Panc1 (cell line): ENCODE measurements around the gene LPP. TPM values are rescaled to one million over a fixed set of nuclear protein-coding genes. Genes with fewer than 3 reads are reported as not detected.

Experiments used
- ATAC-seq: fragments of 200-7000 bp; cut with Tn5 transposase; 2 replicates; pipeline ENCODE4 v1.9.1; 2020; ENCODE audit warnings: mild to moderate bottlenecking, moderate library complexity
- BruUV-seq: library from RNA; stranded (reverse); fragments of 400-500 nt; replicated peaks from 2 replicates; lab custom pipeline; 2021; lab: Mats Ljungman, UMichigan
- CTCF ChIA-PET: fragments of 300-600 bp; sonication (Branson Sonifier 250); formaldehyde crosslinking; loops from one replicate; lab custom pipeline; 2022; ENCODE audit warnings: antibody characterized with exemption; lab: Charles Lee
- POLR2A ChIA-PET: fragments of 300-600 bp; sonication (Branson Sonifier 250); formaldehyde crosslinking; loops from one replicate; lab custom pipeline; 2022; ENCODE audit warnings: antibody characterized with exemption; lab: Charles Lee
- DNase-seq: peaks from one replicate; pipeline ENCODE4 v3.0.0-alpha.2; 2010; ENCODE audit warnings: low read depth, low spot score
- H3K27ac ChIP-seq: 2 replicates; pipeline ENCODE4 v1.5.1; 2011; ENCODE audit warnings: mild to moderate bottlenecking, low read length, inconsistent platforms
- H3K27me3 ChIP-seq: fragments of 200-500 bp; sonication (Bioruptor generic); 2 replicates; pipeline ENCODE4 v1.6.0; 2014; ENCODE audit warnings: low read length, inconsistent platforms; ENCODE audit not compliant: control insufficient read depth, insufficient read depth
- H3K36me3 ChIP-seq: fragments of 200-500 bp; sonication (Bioruptor generic); 2 replicates; pipeline ENCODE4 v1.5.1; 2014; ENCODE audit warnings: inconsistent platforms, mild to moderate bottlenecking, low read length, moderate library complexity; ENCODE audit not compliant: control insufficient read depth, insufficient read depth
- H3K4me1 ChIP-seq: 2 replicates; pipeline ENCODE4 v1.5.1; 2011; ENCODE audit warnings: inconsistent platforms, mild to moderate bottlenecking, low read length, moderate library complexity; ENCODE audit not compliant: control insufficient read depth, insufficient read depth
- H3K4me3 ChIP-seq, 2 experiments: 2 replicates each; pipeline ENCODE4 v1.5.1; 2011 to 2012; ENCODE audit warnings: low read depth in 2 of 2, low read length in 2 of 2, mild to moderate bottlenecking in 2 of 2, inconsistent platforms in 1 of 2, moderate library complexity in 1 of 2
- H3K9me3 ChIP-seq: fragments of 200-500 bp; sonication (Bioruptor generic); 2 replicates; pipeline ENCODE4 v1.5.1; 2014; ENCODE audit warnings: low read depth, mild to moderate bottlenecking, inconsistent platforms, low read length, moderate library complexity; ENCODE audit not compliant: control insufficient read depth, insufficient read depth
- CTCF ChIP-seq: fragments of 450-650 bp; IDR thresholded peaks from 2 replicates; pipeline ENCODE4 v1.5.1; 2017; ENCODE audit warnings: mild to moderate bottlenecking
- POLR2AphosphoS5 ChIP-seq: IDR thresholded peaks from 2 replicates; pipeline ENCODE4 v1.6.1; 2012; ENCODE audit warnings: mild to moderate bottlenecking, low read depth, low read length, moderate library complexity
- REST ChIP-seq, 2 experiments: IDR thresholded peaks; 2 replicates each; pipeline ENCODE4 v1.6.1; 2011 to 2012; ENCODE audit warnings: low read depth in 2 of 2, control low read depth in 1 of 2, low read length in 1 of 2, mild to moderate bottlenecking in 1 of 2, moderate library complexity in 1 of 2; ENCODE audit not compliant: insufficient read depth in 1 of 2
- SIN3A ChIP-seq: IDR thresholded peaks from 2 replicates; pipeline ENCODE4 v1.6.1; 2012; ENCODE audit warnings: low read depth, mild to moderate bottlenecking, low read length, moderate library complexity, borderline replicate concordance; ENCODE audit not compliant: insufficient read depth
- TCF7L2 ChIP-seq: IDR thresholded peaks from 2 replicates; pipeline ENCODE4 v1.6.1; 2011; ENCODE audit warnings: mild to moderate bottlenecking, low read depth, low read length, inconsistent platforms
- in situ Hi-C: cut with HindIII; loops from 2 replicates; pipeline ENCODE4 v1.10.0; 2016; ENCODE audit warnings: low sequenced_read_pairs, low pct_unique_long_range_greater_than_20kb
- intact Hi-C: fragments of 100-400 bp; cut with micrococcal nuclease; formaldehyde crosslinking; loops from one replicate; pipeline ENCODE4 v1.10.0; 2022; ENCODE audit not compliant: unreplicated experiment
- total RNA-seq: library from RNA; stranded (reverse); gene quantifications from one replicate; pipeline ENCODE4 v1.2.1, GENCODE V29; 2021; ENCODE audit not compliant: unreplicated experiment

LPP gene
- total RNA-seq, 1 experiment from 2014 or later, result 90.0 TPM

- Histone ChIP-seq H3K4me3 (no peak overlapping the region), H3K27ac (no peak overlapping the region), H3K4me1 (0 out of 2 replicates have a peak, but pooled peaks cover 2% of the 10 kb centered on the region), H3K9me3 (no peaks in the 10 kb centered on the region), H3K27me3 (no peaks in the 10 kb centered on the region), H3K36me3 (no peaks in the 10 kb centered on the region)
- DNase-seq (no peak), ATAC-seq (no peak)
- in situ Hi-C loops (no loop called here), intact Hi-C loops (no loop called here)
- TF ChIP-seq CTCF, result no peak
- no peak for TF ChIP-seq POLR2AphosphoS5
- TF ChIP-seq SIN3A, result no peak
- no peak for TF ChIP-seq TCF7L2
- TF ChIP-seq REST (IDR thresholded peaks at IDR 0.05; ENCODE audit: insufficient read depth in 1 of 2, low read depth in 2 of 2, low read length in 1 of 2), result no peak
- CTCF ChIA-PET, result interaction anchor here (1.1 kb wide), 1 partner anchor 587 kb away, joined by 3 read pairs; no protein-coding TSS in a partner anchor
- POLR2A ChIA-PET, result interaction anchor here (0.6 kb wide), 1 partner anchor 209 kb away, joined by 3 read pairs; no protein-coding TSS in a partner anchor
- no TSS peak for BruUV-seq
Measured at GRCh38 chr3:188326968-188327367, 173.0 kb downstream of the LPP start.

GRCh38 chr3:188327433-188327832 lies 173.5 kb downstream of the LPP start:
- ChIA-PET POLR2A (interaction anchor here (0.6 kb wide), 1 partner anchor 208 kb away, joined by 3 read pairs; no protein-coding TSS in a partner anchor), CTCF (interaction anchor here (1.1 kb wide), 1 partner anchor 587 kb away, joined by 3 read pairs; no protein-coding TSS in a partner anchor)
- no peak for DNase-seq
- Histone ChIP-seq H3K4me3 (no peak overlapping the region), H3K27ac (no peak overlapping the region), H3K9me3 (no peaks in the 10 kb centered on the region), H3K36me3 (no peaks in the 10 kb centered on the region), H3K27me3 (no peaks in the 10 kb centered on the region), H3K4me1 (0 out of 2 replicates have a peak, but pooled peaks cover 2% of the 10 kb centered on the region)
- BruUV-seq, result no TSS peak
- no peak for ATAC-seq
- in situ Hi-C loops, result no loop called here
- no peak for TF ChIP-seq TCF7L2
- no peak for TF ChIP-seq POLR2AphosphoS5
- no peak for TF ChIP-seq REST (IDR thresholded peaks at IDR 0.05; ENCODE audit: insufficient read depth in 1 of 2, low read depth in 2 of 2, low read length in 1 of 2)
- no peak for TF ChIP-seq SIN3A
- no peak for TF ChIP-seq CTCF
- intact Hi-C loops, result no loop called here
